Uterus (tissue), 4 donors: ENCODE data around the gene MRPL36. TPM values are rescaled to one million over a fixed set of nuclear protein-coding genes. Genes with fewer than 3 reads are reported as not detected.

Experiments used
- DNase-seq, 2 donors: peaks; one replicate each; pipeline ENCODE4 v3.0.0-alpha.2; 2019 to 2020
- H3K27ac ChIP-seq, 2 donors: fragments of 200-600 bp; sonication (generic); 1 replicate in 1 of 2; 2 replicates in 1 of 2; pipeline ENCODE4 v1.5.1; 2016 to 2018
- H3K27me3 ChIP-seq, 2 donors: fragments of 200-600 bp; sonication (generic); one replicate each; pipeline ENCODE4 v1.5.1; 2018 to 2019; ENCODE audit warnings: control low read depth in 1 of 2
- H3K36me3 ChIP-seq, 2 donors: fragments of 200-600 bp; sonication (generic); one replicate each; pipeline ENCODE4 v1.5.1; 2019; ENCODE audit warnings: control low read depth in 1 of 2
- H3K4me1 ChIP-seq, 2 donors: fragments of 200-600 bp; sonication (generic); one replicate each; pipeline ENCODE4 v1.5.1; 2018 to 2019; ENCODE audit warnings: control low read depth in 1 of 2
- H3K4me3 ChIP-seq, 2 donors: fragments of 200-600 bp; sonication (generic); 1 replicate in 1 of 2; 2 replicates in 1 of 2; pipeline ENCODE4 v1.5.1; 2018 to 2019; ENCODE audit warnings: mild to moderate bottlenecking in 1 of 2
- H3K9me3 ChIP-seq, 2 donors: fragments of 200-600 bp; sonication (generic); one replicate each; pipeline ENCODE4 v1.5.1; 2019; ENCODE audit warnings: control low read depth in 1 of 2
- POLR2A ChIP-seq, 2 donors: fragments of 450-650 bp; IDR thresholded peaks; one replicate each; pipeline ENCODE4 v1.6.1; 2016; ENCODE audit warnings: antibody characterized with exemption in 2 of 2, mild to moderate bottlenecking in 1 of 2, moderate library complexity in 1 of 2
- intact Hi-C: fragments of 100-400 bp; cut with DNase I; formaldehyde crosslinking; loops from one replicate; pipeline ENCODE4 v1.15.1; 2023; ENCODE audit warnings: low total_unique reads
- total RNA-seq, 4 donors: library from RNA; depleted of rRNA in 3 of 4; stranded (reverse); fragments of >200 nt in 3 of 4; gene quantifications; one replicate each; pipeline versions ENCODE4 v1.1.0 to v1.2.4, GENCODE V29; 2014 to 2023
- TF ChIP-seq, protein P1 (sequence below), 4 experiments: fragments of 200-600 bp in 2 of 4; fragments of 450-650 bp in 2 of 4; sonication (generic) in 2 of 4; IDR thresholded peaks; one replicate each; pipeline ENCODE4 v1.5.1; 2016 to 2019; ENCODE audit warnings: antibody characterized with exemption in 4 of 4, mild to moderate bottlenecking in 2 of 4, moderate library complexity in 1 of 4
- donor health status: DM: yes; HTN: yes; CAD: no.

The MRPL36 gene
- total RNA-seq, 4 donors from 2014 or later, result 14.4 to 107 (median 31.6) TPM

DNA sequence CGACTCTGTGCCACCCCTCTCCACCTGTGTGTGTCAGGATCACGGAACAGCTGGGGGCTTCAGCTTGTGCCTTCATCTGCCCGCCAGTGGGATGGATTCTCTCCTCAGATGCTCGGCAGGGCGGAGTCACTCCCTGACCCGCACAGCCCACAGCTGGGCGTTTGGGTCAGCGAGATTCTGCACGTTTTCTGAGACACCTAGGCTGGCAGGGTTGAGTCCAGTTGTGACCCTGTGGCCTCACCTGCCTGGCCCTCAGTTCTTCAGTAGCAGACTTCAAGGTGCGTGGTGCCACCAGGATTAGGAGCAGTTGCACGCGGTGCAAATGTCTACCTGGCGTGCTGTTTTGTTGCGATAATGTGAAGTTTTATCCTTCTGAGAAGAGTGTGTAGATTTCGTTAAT, 6.6 kb upstream of the MRPL36 start:
- Histone ChIP-seq H3K27ac (no peak overlapping the region), H3K27me3 (no peaks in the 10 kb centered on the region), H3K9me3 (no peaks in the 10 kb centered on the region), H3K36me3 (no peaks in the 10 kb centered on the region), H3K4me3 (no peak overlapping the region), H3K4me1 (no peaks in the 10 kb centered on the region)
- TF ChIP-seq, protein P1, sequence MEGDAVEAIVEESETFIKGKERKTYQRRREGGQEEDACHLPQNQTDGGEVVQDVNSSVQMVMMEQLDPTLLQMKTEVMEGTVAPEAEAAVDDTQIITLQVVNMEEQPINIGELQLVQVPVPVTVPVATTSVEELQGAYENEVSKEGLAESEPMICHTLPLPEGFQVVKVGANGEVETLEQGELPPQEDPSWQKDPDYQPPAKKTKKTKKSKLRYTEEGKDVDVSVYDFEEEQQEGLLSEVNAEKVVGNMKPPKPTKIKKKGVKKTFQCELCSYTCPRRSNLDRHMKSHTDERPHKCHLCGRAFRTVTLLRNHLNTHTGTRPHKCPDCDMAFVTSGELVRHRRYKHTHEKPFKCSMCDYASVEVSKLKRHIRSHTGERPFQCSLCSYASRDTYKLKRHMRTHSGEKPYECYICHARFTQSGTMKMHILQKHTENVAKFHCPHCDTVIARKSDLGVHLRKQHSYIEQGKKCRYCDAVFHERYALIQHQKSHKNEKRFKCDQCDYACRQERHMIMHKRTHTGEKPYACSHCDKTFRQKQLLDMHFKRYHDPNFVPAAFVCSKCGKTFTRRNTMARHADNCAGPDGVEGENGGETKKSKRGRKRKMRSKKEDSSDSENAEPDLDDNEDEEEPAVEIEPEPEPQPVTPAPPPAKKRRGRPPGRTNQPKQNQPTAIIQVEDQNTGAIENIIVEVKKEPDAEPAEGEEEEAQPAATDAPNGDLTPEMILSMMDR (IDR thresholded peaks at IDR 0.05), result no peak
- no peak for TF ChIP-seq POLR2A (IDR thresholded peaks at IDR 0.05)
- DNase-seq, result no peak
- intact Hi-C loops, result no loop called here

DNA sequence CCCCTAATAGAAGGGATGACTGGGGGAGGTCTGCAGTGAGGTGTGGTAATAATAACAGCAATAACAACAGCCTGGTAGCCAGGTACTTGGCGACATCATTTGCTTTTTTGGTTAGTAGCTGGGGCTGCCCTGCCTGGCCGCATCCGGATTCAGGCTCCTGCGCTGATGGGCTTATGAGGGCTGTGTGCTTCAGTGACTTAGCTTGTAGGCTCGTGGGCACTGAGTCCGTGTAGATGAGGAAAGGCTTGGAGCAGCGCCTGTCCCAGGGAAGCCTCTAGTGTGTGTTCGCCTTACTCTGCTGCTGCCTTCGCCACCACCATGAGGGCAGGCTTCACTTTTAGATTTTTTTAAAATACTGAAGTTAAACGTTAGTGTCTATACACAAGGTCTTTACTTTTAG, 6.1 kb upstream of the MRPL36 start:
- H3K4me3 ChIP-seq, result no peak overlapping the region
- DNase-seq, result no peak
- no peak for TF ChIP-seq POLR2A (IDR thresholded peaks at IDR 0.05)
- intact Hi-C loops, result no loop called here
- H3K27ac ChIP-seq, result no peak overlapping the region
- no peaks in the 10 kb centered on the region for H3K36me3 ChIP-seq
- no peaks in the 10 kb centered on the region for H3K27me3 ChIP-seq
- no peaks in the 10 kb centered on the region for H3K9me3 ChIP-seq
- no peaks in the 10 kb centered on the region for H3K4me1 ChIP-seq

DNA sequence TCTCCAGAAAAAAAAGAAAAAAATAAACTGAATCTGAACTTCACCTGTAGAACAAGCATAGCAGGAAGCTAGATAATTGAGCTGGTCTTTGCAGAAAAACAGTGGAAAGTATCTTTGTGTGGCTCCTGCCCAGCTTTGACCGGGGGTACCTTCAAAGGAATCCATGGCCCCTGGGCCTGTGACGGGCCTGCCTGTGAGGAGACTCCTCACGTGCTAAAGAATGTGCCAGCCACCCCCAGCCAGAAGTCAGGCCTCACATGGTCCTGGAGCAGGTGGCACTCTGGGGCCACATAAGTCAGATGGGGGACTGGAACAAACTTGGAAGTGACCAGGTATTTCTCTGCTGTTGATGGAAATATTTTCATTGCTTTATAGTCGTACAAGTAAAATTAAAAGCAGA, 5.7 kb upstream of the MRPL36 start:
- no peaks in the 10 kb centered on the region for H3K9me3 ChIP-seq
- no peak overlapping the region for H3K27ac ChIP-seq
- no peak overlapping the region for H3K4me3 ChIP-seq
- DNase-seq, result no peak
- no peak for TF ChIP-seq POLR2A (IDR thresholded peaks at IDR 0.05)
- TF ChIP-seq, protein P1 (IDR thresholded peaks at IDR 0.05), result no peak
- no peaks in the 10 kb centered on the region for H3K36me3 ChIP-seq
- intact Hi-C loops, result no loop called here
- no peaks in the 10 kb centered on the region for H3K27me3 ChIP-seq
- H3K4me1 ChIP-seq, result no peaks in the 10 kb centered on the region

DNA sequence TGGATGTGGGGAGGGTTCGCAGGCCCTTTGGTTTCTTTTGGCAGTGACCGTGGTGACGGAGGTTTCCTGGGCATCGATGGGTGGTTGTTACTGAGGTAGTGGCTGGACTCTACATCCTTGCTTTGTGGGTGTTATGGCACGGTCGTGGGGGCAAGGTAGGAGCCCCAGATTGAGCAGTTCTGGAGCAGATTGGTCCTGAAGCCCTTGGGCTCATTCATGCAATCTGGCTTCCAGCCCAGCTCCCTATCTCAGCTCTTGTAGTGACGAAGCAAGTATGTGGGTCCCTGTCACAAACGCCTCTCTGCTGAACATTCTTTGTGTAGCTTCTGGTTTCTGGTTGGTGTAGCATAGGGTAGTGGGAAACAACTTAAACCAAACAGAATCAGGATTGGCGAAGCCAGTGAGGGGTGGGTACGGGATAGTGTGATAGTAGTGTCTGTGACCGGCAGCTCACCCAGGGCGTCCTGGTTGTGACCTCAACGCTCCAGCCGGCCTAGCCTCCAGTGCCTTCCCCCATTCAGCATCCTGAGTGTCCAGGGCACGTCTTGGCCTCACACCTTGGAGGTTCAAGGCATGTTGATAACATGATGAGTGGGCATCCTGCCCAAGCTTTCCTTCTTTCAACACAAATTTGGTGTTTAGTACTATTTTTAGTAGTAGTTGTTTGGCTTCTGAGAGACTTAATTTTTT, 4.5 kb upstream of the MRPL36 start:
- TF ChIP-seq, protein P1 (IDR thresholded peaks at IDR 0.05), result no peak
- no peak for TF ChIP-seq POLR2A (IDR thresholded peaks at IDR 0.05)
- Histone ChIP-seq H3K27me3 (no peaks in the 10 kb centered on the region), H3K4me3 (no peak overlapping the region), H3K27ac (no peak overlapping the region), H3K9me3 (no peaks in the 10 kb centered on the region), H3K4me1 (no peaks in the 10 kb centered on the region), H3K36me3 (no peaks in the 10 kb centered on the region)
- DNase-seq, result no peak
- intact Hi-C loops, result no loop called here

- no peaks in the 10 kb centered on the region for H3K9me3 ChIP-seq
- no peaks in the 10 kb centered on the region for H3K4me1 ChIP-seq
- H3K27ac ChIP-seq, result no peak overlapping the region
- no peaks in the 10 kb centered on the region for H3K27me3 ChIP-seq
- no peaks in the 10 kb centered on the region for H3K36me3 ChIP-seq
- TF ChIP-seq POLR2A (IDR thresholded peaks at IDR 0.05), result no peak
- TF ChIP-seq, protein P1 (IDR thresholded peaks at IDR 0.05), result no peak
- no peak overlapping the region for H3K4me3 ChIP-seq
- no peak for DNase-seq
- intact Hi-C loops, result no loop called here
These were observed 3.6 kb upstream of the MRPL36 start for GRCh38 chr5:1803192-1803591.

DNA sequence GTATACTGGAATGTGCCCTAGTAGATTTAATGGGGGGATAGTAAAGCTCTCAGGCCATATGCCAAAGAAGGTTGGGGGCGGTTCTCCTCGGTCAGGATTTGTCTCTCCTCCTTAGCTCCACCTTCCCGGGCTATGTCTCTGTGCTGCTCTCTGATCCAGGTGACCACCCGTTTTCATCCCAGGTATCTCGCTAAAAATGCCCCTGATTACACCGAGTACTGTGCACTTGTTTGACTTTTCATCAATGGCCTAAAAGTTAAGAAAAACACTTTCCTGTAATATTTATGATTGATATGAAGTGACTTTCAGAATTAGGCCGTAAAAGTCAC, 2.3 kb upstream of the MRPL36 start:
- H3K27ac ChIP-seq, result peak overlapping the region; percentile 80 to 85
- no peaks in the 10 kb centered on the region for H3K9me3 ChIP-seq
- intact Hi-C loops, result no loop called here
- no peaks in the 10 kb centered on the region for H3K4me1 ChIP-seq
- TF ChIP-seq, protein P1 (IDR thresholded peaks at IDR 0.05), result no peak
- no peak for TF ChIP-seq POLR2A (IDR thresholded peaks at IDR 0.05)
- H3K36me3 ChIP-seq, result no peaks in the 10 kb centered on the region
- peak overlapping the region; percentile 93 for H3K4me3 ChIP-seq
- no peak for DNase-seq
- H3K27me3 ChIP-seq, result no peaks in the 10 kb centered on the region
